T1000 (cell line): Measurements from ENCODE around the gene AZI2.

Source experiments
- DNase-seq: peaks from one replicate; lab custom pipeline; 2025; ENCODE audit warnings: mixed read lengths; lab: John Stamatoyannopoulos, UW

AZI2 gene

GRCh38 chr3:28348629-28349468, at the start of gene AZI2, which contains the start of gene ZCWPW2:
Gene AZI2, minus strand, starts transcription at chr3:28348824. Its CDS starts 8,207 bp downstream, at chr3:28340617.
Gene ZCWPW2, plus strand, starts transcription at chr3:28348721. Its CDS starts 64,348 bp downstream, at chr3:28413069.
- peak; percentile 96 for DNase-seq

- no peak for DNase-seq
These were observed 40.4 kb upstream of the AZI2 start for GRCh38 chr3:28388978-28389377.

GRCh38 chr3:28386049-28386448, 37.4 kb upstream of the AZI2 start:
- no peak for DNase-seq

- no peak for DNase-seq
These were observed 27.8 kb upstream of the AZI2 start for GRCh38 chr3:28376424-28376823.

- no peak for DNase-seq
These were observed 911 bp upstream of the AZI2 start for GRCh38 chr3:28349469-28350000.

- DNase-seq: no peak
These were observed 377 bp downstream of the AZI2 start for GRCh38 chr3:28348265-28348628.

GRCh38 chr3:28347374-28348264, 1.0 kb downstream of the AZI2 start:
- no peak for DNase-seq

GRCh38 chr3:28345690-28346089, 2.9 kb downstream of the AZI2 start:
- no peak for DNase-seq

- no peak for DNase-seq
These were observed 5.5 kb downstream of the AZI2 start for GRCh38 chr3:28343144-28343543.

- no peak for DNase-seq
These were observed 11.4 kb downstream of the AZI2 start for GRCh38 chr3:28337230-28337629.

GRCh38 chr3:28335246-28335645, 13.4 kb downstream of the AZI2 start:
- DNase-seq: no peak

GRCh38 chr3:28334552-28334951, 14.1 kb downstream of the AZI2 start:
- DNase-seq: no peak

GRCh38 chr3:28328188-28329151, 20.2 kb downstream of the AZI2 start:
- DNase-seq: no peak

- no peak for DNase-seq
These were observed 22.1 kb downstream of the AZI2 start for GRCh38 chr3:28326458-28326926.

- no peak for DNase-seq
These were observed 26.2 kb downstream of the AZI2 start for GRCh38 chr3:28322464-28322863.

- no peak for DNase-seq
These were observed 27.6 kb downstream of the AZI2 start for GRCh38 chr3:28320981-28321380.

GRCh38 chr3:28317438-28318022, 31.1 kb downstream of the AZI2 start:
- no peak for DNase-seq

- DNase-seq: no peak
These were observed 32.4 kb downstream of the AZI2 start for GRCh38 chr3:28316226-28316625.

- DNase-seq: no peak
These were observed 32.9 kb downstream of the AZI2 start for GRCh38 chr3:28315711-28316110.

GRCh38 chr3:28308196-28308595, 40.4 kb downstream of the AZI2 start:
- no peak for DNase-seq

GRCh38 chr3:28301688-28302087, 46.9 kb downstream of the AZI2 start:
- no peak for DNase-seq
